ENCODE measurements around the gene HOXA6.

DNA sequence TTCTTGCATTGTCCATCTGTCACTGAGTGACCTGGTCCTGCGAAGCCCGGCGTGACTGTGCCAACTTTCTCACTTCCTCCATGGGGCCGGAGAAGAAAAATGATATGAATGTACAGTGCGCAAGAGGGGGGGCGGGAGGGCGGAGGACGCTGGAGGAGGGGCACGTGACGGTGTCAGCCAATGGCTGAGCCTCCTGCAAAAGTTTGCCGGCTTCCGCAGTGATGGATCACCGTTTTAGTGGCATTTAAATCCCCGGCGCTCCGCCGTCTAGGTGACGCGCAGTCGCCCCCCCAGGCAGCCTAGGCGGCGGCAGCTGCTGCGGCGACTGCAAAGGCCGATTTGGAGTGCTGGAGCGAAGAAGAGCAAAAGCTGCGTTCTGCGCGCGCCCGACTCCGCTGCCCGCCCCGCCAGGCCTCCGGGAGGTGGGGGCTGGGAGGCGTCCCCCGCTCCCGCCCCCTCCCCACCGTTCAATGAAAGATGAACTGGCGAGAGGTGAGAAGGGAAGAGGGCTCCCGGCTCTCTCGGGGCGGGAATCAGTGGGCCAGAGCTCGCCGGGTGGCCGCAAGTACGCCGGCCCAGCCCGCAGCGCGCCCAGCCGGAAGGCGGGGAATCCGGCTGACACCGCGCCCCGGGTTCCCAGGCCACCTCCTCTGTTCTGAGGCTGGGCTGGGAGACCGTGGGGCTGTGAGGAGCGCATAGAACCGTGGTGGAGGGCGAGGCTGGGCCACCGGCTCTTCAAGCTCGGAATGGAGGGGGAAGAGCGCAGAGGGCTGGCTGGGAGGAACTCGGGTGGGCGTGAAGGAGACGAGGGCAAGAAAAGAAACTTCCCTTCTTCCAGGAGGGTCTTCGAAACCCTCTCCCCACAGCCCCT lies 51.4 kb downstream of the HOXA6 start, which contains the start of gene HOXA1:
- TF ChIP-seq, protein P1, sequence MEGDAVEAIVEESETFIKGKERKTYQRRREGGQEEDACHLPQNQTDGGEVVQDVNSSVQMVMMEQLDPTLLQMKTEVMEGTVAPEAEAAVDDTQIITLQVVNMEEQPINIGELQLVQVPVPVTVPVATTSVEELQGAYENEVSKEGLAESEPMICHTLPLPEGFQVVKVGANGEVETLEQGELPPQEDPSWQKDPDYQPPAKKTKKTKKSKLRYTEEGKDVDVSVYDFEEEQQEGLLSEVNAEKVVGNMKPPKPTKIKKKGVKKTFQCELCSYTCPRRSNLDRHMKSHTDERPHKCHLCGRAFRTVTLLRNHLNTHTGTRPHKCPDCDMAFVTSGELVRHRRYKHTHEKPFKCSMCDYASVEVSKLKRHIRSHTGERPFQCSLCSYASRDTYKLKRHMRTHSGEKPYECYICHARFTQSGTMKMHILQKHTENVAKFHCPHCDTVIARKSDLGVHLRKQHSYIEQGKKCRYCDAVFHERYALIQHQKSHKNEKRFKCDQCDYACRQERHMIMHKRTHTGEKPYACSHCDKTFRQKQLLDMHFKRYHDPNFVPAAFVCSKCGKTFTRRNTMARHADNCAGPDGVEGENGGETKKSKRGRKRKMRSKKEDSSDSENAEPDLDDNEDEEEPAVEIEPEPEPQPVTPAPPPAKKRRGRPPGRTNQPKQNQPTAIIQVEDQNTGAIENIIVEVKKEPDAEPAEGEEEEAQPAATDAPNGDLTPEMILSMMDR (IDR thresholded peaks at IDR 0.05) = no peak
- no peak for TF ChIP-seq POLR2A (IDR thresholded peaks at IDR 0.05)

All from lower leg skin (tissue), 3 donors.